Measurements from ENCODE around the gene UBXN1.
A peak's percentile ranks its signal among the peaks of the same experiment; 100 is the strongest.

UBXN1 gene

DNA sequence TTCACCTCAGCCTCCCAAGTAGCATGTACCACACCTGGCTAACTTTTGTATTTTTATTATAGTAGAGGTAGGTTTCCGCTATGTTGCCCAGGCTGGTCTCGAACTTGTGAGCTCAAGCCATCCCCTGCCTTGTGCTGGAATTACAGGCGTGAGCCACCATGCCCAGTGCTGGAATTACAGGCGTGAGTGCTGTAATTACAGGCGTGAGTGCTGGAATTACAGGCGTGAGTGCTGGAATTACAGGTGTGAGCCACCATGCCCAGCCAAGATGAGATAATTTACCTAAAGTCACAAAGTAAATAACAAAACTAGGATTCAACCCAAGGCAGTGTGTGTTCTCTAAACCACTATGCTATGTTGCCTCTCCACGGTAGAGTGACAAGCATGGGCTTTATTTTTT lies 3.6 kb upstream of the UBXN1 start:
- TF ChIP-seq SPI1 (IDR thresholded peaks at IDR 0.05; ENCODE audit: borderline replicate concordance, low read depth) (no peak), POLR2AphosphoS5 (IDR thresholded peaks at IDR 0.05; ENCODE audit: low read depth) (no peak), GABPA (IDR thresholded peaks at IDR 0.05; ENCODE audit: low read depth) (no peak)
- TF ChIP-seq, protein P1, sequence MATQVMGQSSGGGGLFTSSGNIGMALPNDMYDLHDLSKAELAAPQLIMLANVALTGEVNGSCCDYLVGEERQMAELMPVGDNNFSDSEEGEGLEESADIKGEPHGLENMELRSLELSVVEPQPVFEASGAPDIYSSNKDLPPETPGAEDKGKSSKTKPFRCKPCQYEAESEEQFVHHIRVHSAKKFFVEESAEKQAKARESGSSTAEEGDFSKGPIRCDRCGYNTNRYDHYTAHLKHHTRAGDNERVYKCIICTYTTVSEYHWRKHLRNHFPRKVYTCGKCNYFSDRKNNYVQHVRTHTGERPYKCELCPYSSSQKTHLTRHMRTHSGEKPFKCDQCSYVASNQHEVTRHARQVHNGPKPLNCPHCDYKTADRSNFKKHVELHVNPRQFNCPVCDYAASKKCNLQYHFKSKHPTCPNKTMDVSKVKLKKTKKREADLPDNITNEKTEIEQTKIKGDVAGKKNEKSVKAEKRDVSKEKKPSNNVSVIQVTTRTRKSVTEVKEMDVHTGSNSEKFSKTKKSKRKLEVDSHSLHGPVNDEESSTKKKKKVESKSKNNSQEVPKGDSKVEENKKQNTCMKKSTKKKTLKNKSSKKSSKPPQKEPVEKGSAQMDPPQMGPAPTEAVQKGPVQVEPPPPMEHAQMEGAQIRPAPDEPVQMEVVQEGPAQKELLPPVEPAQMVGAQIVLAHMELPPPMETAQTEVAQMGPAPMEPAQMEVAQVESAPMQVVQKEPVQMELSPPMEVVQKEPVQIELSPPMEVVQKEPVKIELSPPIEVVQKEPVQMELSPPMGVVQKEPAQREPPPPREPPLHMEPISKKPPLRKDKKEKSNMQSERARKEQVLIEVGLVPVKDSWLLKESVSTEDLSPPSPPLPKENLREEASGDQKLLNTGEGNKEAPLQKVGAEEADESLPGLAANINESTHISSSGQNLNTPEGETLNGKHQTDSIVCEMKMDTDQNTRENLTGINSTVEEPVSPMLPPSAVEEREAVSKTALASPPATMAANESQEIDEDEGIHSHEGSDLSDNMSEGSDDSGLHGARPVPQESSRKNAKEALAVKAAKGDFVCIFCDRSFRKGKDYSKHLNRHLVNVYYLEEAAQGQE (IDR thresholded peaks at IDR 0.05; ENCODE audit: insufficient replicate concordance, low read depth) = no peak
- TF ChIP-seq, protein P2, sequence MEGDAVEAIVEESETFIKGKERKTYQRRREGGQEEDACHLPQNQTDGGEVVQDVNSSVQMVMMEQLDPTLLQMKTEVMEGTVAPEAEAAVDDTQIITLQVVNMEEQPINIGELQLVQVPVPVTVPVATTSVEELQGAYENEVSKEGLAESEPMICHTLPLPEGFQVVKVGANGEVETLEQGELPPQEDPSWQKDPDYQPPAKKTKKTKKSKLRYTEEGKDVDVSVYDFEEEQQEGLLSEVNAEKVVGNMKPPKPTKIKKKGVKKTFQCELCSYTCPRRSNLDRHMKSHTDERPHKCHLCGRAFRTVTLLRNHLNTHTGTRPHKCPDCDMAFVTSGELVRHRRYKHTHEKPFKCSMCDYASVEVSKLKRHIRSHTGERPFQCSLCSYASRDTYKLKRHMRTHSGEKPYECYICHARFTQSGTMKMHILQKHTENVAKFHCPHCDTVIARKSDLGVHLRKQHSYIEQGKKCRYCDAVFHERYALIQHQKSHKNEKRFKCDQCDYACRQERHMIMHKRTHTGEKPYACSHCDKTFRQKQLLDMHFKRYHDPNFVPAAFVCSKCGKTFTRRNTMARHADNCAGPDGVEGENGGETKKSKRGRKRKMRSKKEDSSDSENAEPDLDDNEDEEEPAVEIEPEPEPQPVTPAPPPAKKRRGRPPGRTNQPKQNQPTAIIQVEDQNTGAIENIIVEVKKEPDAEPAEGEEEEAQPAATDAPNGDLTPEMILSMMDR (IDR thresholded peaks at IDR 0.05; ENCODE audit: insufficient read depth, low read length) = no peak
- H3K27me3 ChIP-seq (ENCODE audit: insufficient read depth, poor library complexity, severe bottlenecking) = no peaks in the 10 kb centered on the region
- H3K4me3 ChIP-seq (replicated peaks; ENCODE audit: insufficient read depth, low read length) = no peak overlapping the region
- H3K27ac ChIP-seq (replicated peaks) = no peak overlapping the region
- DNase-seq (ENCODE audit: low read depth in 1 of 2, low spot score in 1 of 2) = no peak

GRCh38 chr11:62680825-62681240 lies 2.0 kb upstream of the UBXN1 start:
- peak in 1 of 2 experiments; percentile 83 for DNase-seq (ENCODE audit: low read depth in 1 of 2, low spot score in 1 of 2)
- H3K4me3 ChIP-seq (replicated peaks; ENCODE audit: insufficient read depth, low read length) = no peak overlapping the region
- TF ChIP-seq, protein P2 (IDR thresholded peaks at IDR 0.05; ENCODE audit: insufficient read depth, low read length) = peak; percentile 78
- TF ChIP-seq, protein P1 (IDR thresholded peaks at IDR 0.05; ENCODE audit: insufficient replicate concordance, low read depth) = no peak
- peak overlapping the region; percentile 31 for H3K27ac ChIP-seq (replicated peaks)
- H3K27me3 ChIP-seq (ENCODE audit: insufficient read depth, poor library complexity, severe bottlenecking) = no peaks in the 10 kb centered on the region

GRCh38 chr11:62678433-62678769 lies 472 bp downstream of the UBXN1 start:
- Histone ChIP-seq H3K27ac (replicated peaks) (peak overlapping the region; percentile 89), H3K4me3 (replicated peaks; ENCODE audit: insufficient read depth, low read length) (peak overlapping the region; percentile 100), H3K27me3 (ENCODE audit: insufficient read depth, poor library complexity, severe bottlenecking) (no peaks in the 10 kb centered on the region)
- TF ChIP-seq, protein P2 (IDR thresholded peaks at IDR 0.05; ENCODE audit: insufficient read depth, low read length) = no peak
- no peak; the same call in 1 of the 2 replicates for TF ChIP-seq SPI1 (IDR thresholded peaks at IDR 0.05; ENCODE audit: borderline replicate concordance, low read depth)
- TF ChIP-seq, protein P1 (IDR thresholded peaks at IDR 0.05; ENCODE audit: insufficient replicate concordance, low read depth) = no peak
- no peak for TF ChIP-seq POLR2AphosphoS5 (IDR thresholded peaks at IDR 0.05; ENCODE audit: low read depth)
- TF ChIP-seq GABPA (IDR thresholded peaks at IDR 0.05; ENCODE audit: low read depth) = no peak
- DNase-seq (ENCODE audit: low read depth in 1 of 2, low spot score in 1 of 2) = no peak
